IMR-90 (cell line): ENCODE data around the gene LENG1. TPM values are rescaled to one million over a fixed set of nuclear protein-coding genes. Genes with fewer than 3 reads are reported as not detected.

ENCODE experiments used
- polyA plus RNA-seq, 3 experiments: library from polyadenylated mRNA; depleted of rRNA; stranded (reverse); fragments of >200 nt; gene quantifications; 2 replicates each; pipeline ENCODE4 v1.2.3, GENCODE V29; 2012; ENCODE audit warnings: low replicate concordance in 1 of 3
- total RNA-seq: library from RNA; depleted of rRNA; stranded (reverse); fragments of >200 nt; gene quantifications from 2 replicates; pipeline ENCODE4 v1.2.3, GENCODE V29; 2012; rRNA removed

Gene LENG1
- total and polyA plus RNA-seq, 2 of the 4 experiments (the other 2 are of a cell fraction) = 2.7 to 5.3 TPM

Other genes with a start within 250 kb of the LENG1 start
- not detected in 2 replicates for gene CACNG8, start 196.8 kb downstream of the LENG1 start, total RNA-seq
- 0.09 and 0.15 TPM in 2 replicates for gene CACNG8, start 196.8 kb downstream of the LENG1 start, polyA plus RNA-seq (2012; rRNA removed)
- not detected in 2 replicates for gene CACNG6, start 168.1 kb downstream of the LENG1 start, total RNA-seq
- not detected in 2 replicates for gene CACNG6, start 168.1 kb downstream of the LENG1 start, polyA plus RNA-seq (2012; rRNA removed)
- gene VSTM1, start 95.8 kb downstream of the LENG1 start, total RNA-seq = not detected in 2 replicates
- gene VSTM1, start 95.8 kb downstream of the LENG1 start, polyA plus RNA-seq (2012; rRNA removed) = not detected in 2 replicates
- gene TARM1, start 78.4 kb downstream of the LENG1 start, total RNA-seq = not detected in 2 replicates
- gene TARM1, start 78.4 kb downstream of the LENG1 start, polyA plus RNA-seq (2012; rRNA removed) = not detected in 2 replicates
- not detected in 2 replicates for gene OSCAR, start 58.9 kb downstream of the LENG1 start, total RNA-seq
- 0.15 and 0.23 TPM in 2 replicates for gene OSCAR, start 58.9 kb downstream of the LENG1 start, polyA plus RNA-seq (2012; rRNA removed)
- gene NDUFA3, start 56.9 kb downstream of the LENG1 start, total RNA-seq = 7.9 and 24.7 TPM in 2 replicates
- gene NDUFA3, start 56.9 kb downstream of the LENG1 start, polyA plus RNA-seq (2012; rRNA removed) = 85.0 and 104 TPM in 2 replicates
- 7.9 and 11.9 TPM in 2 replicates for gene TFPT, start 44.1 kb downstream of the LENG1 start, total RNA-seq
- 17.1 and 20.9 TPM in 2 replicates for gene TFPT, start 44.1 kb downstream of the LENG1 start, polyA plus RNA-seq (2012; rRNA removed)
- 66.1 and 66.9 TPM in 2 replicates for gene PRPF31, start 44.0 kb downstream of the LENG1 start, total RNA-seq
- gene PRPF31, start 44.0 kb downstream of the LENG1 start, polyA plus RNA-seq (2012; rRNA removed) = 54.7 and 65.4 TPM in 2 replicates
- 5.4 and 10.6 TPM in 2 replicates for gene CNOT3, start 22.0 kb downstream of the LENG1 start, total RNA-seq
- 19.9 and 26.7 TPM in 2 replicates for gene CNOT3, start 22.0 kb downstream of the LENG1 start, polyA plus RNA-seq (2012; rRNA removed)
- 0.28 and 0.72 TPM in 2 replicates for gene TMC4, start 13.4 kb upstream of the LENG1 start, total RNA-seq
- gene TMC4, start 13.4 kb upstream of the LENG1 start, polyA plus RNA-seq (2012; rRNA removed) = 1.1 and 1.3 TPM in 2 replicates
- 9.2 and 11.3 TPM in 2 replicates for gene MBOAT7, start 29.9 kb upstream of the LENG1 start, total RNA-seq
- gene MBOAT7, start 29.9 kb upstream of the LENG1 start, polyA plus RNA-seq (2012; rRNA removed) = 121 and 137 TPM in 2 replicates
- gene TSEN34, start 31.6 kb upstream of the LENG1 start, total RNA-seq = 32.1 and 34.4 TPM in 2 replicates
- gene TSEN34, start 31.6 kb upstream of the LENG1 start, polyA plus RNA-seq (2012; rRNA removed) = 69.4 and 85.4 TPM in 2 replicates
- gene RPS9, start 41.1 kb upstream of the LENG1 start, total RNA-seq = 1,531 and 2,225 TPM in 2 replicates
- 2,323 and 2,588 TPM in 2 replicates for gene RPS9, start 41.1 kb upstream of the LENG1 start, polyA plus RNA-seq (2012; rRNA removed)
- gene LILRB3, start 63.3 kb upstream of the LENG1 start, total RNA-seq = not detected in 2 replicates
- not detected in 2 replicates for gene LILRB3, start 63.3 kb upstream of the LENG1 start, polyA plus RNA-seq (2012; rRNA removed)
- not detected in 2 replicates for gene LILRA6, start 83.1 kb upstream of the LENG1 start, total RNA-seq
- gene LILRA6, start 83.1 kb upstream of the LENG1 start, polyA plus RNA-seq (2012; rRNA removed) = not detected in 2 replicates
- not detected in 2 replicates for gene LILRB5, start 97.6 kb upstream of the LENG1 start, total RNA-seq
- not detected in 2 replicates for gene LILRB5, start 97.6 kb upstream of the LENG1 start, polyA plus RNA-seq (2012; rRNA removed)
- not detected in 2 replicates for gene LILRB2, start 121.4 kb upstream of the LENG1 start, total RNA-seq
- not detected in 2 replicates for gene LILRB2, start 121.4 kb upstream of the LENG1 start, polyA plus RNA-seq (2012; rRNA removed)
- gene LILRA5, start 153.4 kb upstream of the LENG1 start, total RNA-seq = not detected in 2 replicates
- gene LILRA5, start 153.4 kb upstream of the LENG1 start, polyA plus RNA-seq (2012; rRNA removed) = not detected in 2 replicates
- not detected in 2 replicates for gene LILRA4, start 179.4 kb upstream of the LENG1 start, total RNA-seq
- not detected in 2 replicates for gene LILRA4, start 179.4 kb upstream of the LENG1 start, polyA plus RNA-seq (2012; rRNA removed)
- not detected in 2 replicates for gene LAIR1, start 205.2 kb upstream of the LENG1 start, total RNA-seq
- not detected in 2 replicates for gene LAIR1, start 205.2 kb upstream of the LENG1 start, polyA plus RNA-seq (2012; rRNA removed)